ENCODE data around the gene OSBP2. TPM values are rescaled to one million over a fixed set of nuclear protein-coding genes. Genes with fewer than 3 reads are reported as not detected.

The OSBP2 gene
- total RNA-seq, 1 experiment from 2014 or later: 8.2 TPM

DNA sequence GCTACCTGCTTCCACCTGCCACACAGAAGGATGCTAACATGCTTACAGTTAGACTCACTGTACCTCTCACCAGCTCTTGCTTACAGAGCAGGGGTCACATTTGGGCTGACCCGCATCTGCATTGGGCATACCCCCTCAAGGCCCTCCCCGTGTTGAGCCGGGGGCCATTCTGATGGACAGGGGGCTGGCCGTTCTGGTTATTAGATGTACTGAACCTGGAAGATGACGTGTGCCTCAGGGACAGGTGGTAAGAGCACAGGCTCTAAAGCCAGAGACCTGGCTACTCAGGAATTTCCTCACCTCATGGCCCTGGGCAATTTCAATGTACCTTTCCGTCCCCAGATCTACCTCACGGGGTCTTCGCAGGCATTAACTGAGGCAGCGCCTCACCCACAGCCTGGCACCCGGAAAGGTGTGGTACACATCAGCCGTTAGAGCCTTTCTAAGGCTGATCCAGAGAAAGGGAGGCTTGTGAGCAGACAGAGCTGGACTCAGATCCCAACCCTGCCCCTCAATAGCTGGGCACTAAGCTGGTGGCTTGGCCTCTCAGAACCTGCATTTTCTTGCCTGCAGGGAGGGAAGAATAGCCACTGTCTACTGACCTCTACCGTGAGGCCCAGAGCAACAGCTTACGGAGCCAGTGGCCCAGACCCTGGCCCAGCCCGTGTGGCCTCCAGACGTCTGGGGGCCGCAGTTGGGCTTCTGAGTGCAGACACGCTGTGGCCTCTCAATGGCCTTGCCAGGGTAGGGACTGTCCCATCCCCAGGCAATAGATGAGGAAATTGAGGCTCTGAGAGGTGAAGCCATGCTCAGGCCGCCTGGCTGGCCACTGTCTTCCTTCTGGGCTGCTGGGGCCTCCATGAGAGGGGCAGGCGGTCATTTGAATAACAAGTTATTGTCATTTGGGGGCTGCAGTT, 173.3 kb downstream of the OSBP2 start:
- no peak for DNase-seq (ENCODE audit: low spot score)

DNA sequence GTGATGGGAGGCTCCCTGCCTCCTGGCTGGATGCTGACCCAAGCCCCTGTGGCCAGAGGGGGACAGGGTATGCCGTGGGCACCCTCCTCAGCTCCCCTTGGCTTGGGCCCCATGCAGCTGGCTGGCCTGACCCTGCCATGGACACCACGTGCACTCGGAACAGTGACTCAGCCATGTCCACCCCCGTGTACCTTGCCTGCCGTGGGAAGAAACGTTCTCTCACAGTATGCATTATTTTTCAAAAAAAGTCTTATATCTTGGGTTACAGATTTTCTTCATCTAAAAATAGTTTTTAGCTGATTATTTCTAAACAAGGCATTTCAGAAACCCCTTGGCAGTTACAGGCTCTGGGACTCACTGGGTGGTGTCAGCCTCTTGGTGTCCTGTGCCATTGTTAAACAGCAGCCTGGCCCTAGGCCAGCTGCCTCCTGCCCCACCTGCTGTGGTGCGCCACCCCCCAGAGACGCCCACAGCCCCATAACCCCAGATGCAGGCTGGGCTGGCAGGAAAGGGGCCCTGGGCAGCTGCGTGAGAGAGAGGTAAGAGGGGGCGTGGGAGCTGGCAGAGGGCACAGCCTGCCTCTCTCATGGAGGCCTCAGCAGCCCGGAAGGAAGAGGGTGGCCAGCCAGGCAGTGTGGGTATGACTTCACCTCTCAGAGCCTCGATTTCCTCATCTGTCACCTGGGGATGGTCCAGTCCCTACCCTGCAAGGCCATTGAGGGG, 174.2 kb downstream of the OSBP2 start:
- DNase-seq (ENCODE audit: low spot score): no peak

DNA sequence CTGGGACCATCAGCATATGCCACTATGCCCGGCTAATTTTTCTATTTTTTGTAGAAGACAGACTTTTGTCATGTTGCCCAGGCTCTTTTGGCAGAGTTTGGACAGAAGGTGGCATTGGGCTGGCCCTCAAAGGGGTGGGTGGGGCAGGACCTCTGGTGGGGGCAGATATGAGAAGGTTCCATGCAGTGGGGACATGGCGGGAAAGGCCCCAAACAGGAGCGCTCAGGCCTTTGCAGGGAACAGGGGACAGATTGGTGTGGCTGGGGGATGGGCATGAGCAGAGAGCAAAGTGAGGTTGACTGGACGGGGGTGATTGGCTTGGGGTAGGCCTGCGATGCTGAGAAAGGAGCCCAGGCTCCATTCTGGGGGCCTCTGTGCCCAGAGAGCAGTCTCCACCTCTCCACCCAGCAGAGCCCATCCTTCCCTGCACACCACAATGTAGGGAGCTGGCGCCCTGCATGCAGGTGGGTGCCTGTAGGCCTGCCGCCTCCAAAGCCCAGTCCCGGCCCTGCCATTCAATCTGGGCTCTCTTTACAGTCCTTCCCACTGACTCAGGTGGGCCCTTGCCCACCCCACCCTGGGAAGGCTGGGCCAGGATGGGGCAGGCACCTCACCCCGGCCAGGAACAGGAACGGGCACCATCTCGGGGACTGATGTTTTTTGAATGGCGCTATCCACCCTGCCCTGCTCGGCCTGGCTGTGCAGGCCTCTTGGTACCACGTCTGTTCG, 175.2 kb downstream of the OSBP2 start:
- no peak for DNase-seq (ENCODE audit: low spot score)

DNA sequence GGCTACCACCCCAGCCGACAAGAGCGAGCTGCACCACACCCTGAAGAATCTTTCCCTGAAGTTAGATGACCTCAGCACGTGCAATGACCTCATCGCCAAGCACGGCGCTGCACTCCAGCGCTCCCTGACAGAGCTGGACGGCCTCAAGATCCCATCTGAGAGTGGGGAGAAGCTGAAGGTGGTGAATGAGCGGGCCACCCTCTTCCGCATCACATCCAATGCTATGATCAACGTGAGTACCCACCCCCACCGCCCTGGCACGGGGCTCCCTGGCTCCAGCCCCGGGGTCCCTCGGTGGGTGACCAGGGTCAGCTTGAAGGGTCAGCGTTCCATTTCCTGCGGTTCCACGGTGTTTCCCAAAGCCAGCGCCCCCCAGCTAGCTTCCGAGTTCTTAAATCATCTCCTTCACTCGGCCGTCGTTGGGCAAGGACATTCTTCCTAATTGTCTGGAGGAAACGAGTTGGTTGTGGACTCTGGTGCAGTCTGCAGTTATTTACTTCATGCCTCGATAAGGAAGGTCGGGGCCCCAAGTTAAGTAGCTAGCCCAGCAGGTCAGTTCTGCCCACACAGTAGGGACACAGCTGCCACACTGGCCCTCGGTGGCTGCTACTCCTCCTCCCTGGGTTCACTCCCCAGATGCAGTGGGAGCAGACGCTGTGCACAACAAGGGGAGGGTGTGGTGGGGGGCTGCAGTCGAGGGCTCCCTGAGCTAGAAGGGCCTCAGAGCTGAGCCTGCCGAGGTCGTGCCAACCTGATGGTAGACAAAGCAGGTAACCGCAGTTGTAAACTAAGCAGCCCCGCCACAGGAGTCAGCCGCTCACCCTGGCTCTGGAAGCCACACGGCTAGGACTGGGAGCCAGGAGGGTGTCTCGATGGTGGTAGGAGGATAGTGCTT, 176.0 kb downstream of the OSBP2 start:
- DNase-seq (ENCODE audit: low spot score): no peak

DNA sequence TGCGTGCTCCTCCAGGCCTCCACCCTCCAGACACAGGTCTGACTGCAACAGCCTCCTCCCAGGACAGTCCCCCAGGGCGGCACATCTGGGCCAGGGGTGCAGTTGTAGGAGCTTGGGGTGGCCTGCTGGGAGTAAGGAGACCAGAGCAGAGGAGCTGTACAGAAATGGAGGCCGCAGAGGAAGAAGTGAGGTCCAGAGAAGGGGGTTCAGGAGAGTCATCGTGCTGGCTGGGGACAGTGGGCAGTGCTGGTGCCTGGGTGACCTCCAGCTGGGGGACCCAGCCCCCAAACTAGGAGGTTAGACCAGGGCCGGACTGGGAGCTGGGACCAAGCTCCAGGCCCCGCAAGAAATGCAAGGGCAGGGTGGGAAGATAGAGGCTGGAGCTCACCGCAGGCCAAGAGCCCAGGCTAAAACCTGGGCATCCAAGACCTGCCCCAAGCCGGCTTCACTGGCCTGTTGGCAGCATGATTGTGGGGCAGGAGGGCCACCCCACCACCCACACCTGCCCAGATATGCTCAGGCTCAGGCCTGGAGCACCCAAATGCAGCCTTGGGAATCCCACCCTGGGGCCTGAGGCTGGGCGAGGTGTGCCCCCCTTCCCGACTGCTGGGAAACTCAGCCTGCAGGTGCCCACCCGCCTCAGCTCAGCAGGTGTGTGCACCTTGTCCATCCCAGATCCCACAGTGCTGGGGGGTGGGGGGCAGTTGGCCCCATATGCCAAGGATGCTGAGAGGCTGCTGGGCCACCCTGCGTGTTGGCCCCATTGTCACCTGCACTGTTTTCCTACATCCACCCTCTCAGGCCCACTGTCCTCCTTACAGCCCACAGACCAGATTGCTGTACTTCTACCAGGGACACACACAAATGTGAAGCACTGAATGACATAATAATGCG, 177.0 kb downstream of the OSBP2 start:
- no peak for DNase-seq (ENCODE audit: low spot score)

DNA sequence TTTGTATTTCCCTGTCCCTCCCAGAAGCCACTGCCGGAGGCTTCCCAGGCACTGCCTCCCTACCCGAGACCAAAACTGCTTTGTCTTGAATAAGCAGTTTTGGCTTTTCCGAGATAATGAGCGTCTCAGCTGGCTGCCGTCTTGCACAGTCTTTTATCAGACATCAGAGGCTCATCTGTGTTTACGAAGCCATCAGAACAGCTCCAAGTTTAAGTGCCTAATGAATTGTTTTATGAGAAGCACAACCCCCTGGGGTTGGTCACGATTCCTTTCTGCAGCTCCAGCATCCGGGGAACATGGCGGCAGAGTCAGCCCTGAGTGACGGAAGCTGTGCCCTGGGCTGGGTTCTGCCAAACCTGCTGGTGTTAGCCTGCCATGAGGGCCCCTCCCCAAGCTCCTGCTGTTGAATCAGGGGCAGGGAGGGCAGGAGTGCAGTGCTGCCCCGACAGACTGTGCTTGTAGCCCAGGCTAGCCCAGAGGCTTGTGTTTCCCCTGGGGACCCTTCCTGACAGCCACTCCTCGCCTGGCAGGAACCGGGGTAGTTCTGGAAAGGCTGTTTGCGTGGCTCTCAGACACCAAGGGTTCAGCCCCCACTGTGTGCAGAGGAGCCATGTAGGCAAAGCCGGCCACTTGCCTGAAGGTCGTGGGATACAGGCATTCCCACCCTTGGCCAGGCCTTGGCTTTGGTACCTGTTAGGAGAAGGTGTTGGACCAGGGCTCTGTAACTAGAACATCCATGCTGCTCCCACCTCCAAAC, 177.8 kb downstream of the OSBP2 start:
- DNase-seq (ENCODE audit: low spot score): no peak

DNA sequence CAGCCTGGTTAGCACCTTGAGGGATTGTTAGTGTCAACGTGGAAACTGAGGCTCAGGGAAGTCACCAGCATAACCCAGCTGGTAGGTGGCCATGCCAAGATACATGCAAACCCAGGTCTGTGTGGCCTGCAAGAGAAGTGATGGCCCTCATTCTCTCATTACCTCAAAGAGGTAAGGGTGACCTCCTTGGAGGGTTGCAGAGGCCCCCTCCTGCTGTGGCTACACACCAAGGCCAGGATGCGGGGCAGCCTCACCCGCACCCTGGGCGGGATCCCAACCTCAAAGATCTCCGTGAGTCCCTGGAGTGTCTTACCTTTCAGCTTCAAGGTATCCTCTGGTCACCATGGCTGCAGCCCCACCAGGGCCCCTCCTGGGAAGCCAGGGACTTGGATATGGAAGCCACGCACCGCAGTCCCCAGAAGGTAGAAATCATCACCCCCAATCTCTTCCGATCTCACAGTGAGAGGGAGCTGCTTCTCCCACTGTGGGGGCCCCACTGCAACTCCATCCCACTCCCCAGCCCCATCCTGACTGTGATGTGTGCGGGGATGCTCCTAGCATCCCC, 178.5 kb downstream of the OSBP2 start:
- no peak for DNase-seq (ENCODE audit: low spot score)

DNA sequence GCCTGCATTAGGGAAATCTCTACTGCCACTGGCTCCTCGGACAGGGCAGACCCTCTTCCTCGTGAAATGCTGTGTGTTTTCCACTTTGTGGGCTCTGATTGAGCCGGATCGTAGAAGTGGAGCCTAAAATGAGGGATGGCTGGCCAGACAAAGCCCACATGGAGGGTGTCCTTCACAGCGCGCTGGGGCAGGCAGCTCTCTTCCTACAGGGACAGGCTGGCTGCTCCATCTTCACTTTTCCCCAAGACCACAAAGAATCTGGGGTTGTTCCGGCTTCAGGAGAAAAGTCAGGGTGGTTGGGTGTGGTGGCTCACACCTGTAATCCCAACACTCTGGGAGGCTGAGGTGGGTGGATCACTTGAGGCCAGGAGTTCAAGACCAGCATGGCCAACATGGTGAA, 179.0 kb downstream of the OSBP2 start:
- DNase-seq (ENCODE audit: low spot score): no peak

DNA sequence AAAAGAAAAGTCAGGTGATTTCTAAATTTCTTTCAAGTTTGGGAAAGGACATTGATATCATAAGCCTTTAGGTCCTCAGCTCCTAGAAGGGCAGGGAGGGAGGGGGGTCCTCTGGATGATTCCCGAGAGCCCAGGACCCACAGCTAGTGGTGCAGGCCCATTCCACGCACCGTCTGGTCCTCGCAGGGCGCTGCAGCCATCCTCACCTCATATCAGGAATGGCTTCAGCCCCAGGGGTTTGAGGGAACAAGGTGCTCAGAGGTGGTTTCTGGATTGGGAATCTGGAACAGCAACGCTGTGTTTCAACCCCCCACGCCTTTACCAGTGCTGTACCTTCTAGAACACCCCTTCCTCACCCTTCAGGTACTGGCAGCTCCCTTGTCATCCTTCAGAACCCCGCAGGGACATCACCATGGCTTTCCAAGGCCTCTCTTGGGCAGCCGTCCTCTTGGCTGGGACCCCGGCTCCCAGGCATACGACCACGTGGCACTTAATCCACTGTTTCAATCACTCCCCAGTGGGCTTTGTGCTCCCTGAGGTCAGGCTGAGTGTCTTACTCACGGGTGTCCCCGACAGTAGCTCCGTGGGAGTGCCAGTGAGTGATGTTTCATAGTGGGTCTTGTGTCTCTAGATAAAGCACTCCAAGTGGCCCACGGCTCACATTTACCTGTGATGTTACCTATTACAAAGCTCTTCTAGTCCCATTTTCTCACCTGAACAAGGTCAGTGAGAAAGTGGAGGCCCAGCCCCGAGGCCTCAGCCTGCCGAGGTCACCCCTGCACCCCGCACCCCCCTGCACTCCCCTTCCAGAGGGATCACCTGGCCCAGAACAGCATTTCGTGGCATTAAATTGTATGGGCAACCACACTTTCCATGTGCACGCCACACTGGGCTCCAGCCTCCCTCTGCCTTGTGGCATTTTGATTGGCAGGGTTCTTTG, 180.0 kb downstream of the OSBP2 start:
- DNase-seq (ENCODE audit: low spot score): no peak

DNA sequence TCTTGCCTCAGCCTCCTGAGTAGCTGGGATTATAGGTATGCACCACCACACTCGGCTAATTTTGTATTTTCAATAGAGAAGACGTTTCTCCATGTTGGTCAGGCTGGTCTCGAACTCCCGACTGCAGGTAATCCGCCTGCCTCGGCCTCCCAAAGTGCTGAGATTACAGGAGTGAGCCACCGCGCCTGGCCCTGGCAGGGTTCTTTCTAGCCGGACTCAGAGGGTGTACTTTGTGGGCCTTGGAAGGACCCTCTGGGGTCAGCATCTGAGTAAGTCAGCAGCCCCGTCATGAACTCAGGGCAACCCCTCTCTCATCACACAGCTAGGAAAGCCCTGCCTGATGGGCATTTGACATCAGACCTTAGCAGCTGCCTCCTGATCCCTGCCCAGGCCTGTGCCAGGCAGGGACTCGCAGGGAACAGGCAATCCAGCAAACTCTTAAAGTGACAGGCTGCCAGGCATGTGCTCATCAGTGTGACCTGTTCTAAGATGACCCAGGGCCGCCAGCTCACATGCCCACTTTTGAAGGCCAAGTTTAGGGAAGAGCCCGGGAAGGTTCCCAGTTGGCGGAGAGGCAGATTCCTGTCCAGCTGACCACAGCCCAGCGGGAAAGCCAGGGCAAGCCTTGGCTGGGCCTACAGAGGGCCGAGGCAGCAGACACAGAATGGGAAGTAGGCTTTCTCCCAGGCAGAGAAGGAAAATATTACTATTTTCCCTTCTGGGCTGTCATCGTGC, 181.0 kb downstream of the OSBP2 start:
- no peak for DNase-seq (ENCODE audit: low spot score)

DNA sequence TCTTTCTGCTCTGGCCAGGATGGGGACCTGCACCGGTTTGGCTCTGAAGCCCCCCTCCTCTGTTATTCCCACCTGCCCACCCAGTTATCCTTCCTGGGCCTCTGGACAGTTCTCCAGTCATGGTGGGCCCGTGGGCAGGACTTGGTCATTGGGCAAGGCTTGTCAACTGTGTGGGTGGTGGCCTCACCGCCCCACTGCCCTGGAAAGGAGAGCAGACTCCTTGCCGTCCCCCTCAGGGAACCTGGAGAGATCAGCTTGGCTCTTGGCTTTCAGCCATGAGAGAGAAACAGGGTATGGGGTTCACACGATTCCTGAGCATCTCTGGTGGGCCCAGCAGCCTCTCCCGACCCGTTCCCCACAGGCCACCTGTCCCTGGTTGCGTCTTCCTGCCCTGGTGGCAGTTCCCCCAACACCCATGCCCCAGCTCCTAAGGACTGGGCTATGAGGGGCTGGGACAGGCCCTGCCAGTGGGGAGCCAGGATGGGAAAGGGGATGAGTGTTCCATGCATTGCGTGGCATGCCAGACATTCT, 181.6 kb downstream of the OSBP2 start:
- no peak for DNase-seq (ENCODE audit: low spot score)

DNA sequence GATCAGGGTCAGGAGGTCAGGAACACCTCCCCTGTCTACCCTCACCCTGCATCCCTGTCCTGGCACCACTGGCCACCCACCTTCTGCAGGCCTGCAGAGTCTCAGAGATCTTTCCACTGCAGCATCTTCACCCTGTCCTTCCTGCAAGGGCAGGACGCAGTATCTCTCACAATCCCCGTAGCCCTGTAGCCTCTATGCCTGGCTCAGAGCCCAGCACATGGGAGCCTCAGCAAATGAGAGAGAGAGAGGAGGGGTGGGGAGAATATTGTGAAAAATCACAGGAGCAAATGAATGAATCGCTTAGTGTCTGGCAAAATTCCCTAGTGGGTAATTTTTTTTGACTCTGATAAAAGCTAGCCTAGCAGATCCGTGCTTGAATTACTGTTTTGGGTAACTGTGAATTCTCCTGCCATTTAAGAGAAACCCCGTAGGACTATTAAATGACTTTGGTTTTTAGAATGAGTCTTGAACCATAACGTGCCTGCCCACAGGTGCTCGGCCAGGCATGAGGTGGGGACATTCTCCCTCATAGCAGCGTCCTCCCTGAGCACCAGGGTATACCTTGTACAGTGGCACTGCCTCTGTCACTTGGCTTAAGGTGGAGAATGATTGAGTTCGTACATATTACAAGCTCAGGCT, 182.4 kb downstream of the OSBP2 start:
- no peak for DNase-seq (ENCODE audit: low spot score)

DNA sequence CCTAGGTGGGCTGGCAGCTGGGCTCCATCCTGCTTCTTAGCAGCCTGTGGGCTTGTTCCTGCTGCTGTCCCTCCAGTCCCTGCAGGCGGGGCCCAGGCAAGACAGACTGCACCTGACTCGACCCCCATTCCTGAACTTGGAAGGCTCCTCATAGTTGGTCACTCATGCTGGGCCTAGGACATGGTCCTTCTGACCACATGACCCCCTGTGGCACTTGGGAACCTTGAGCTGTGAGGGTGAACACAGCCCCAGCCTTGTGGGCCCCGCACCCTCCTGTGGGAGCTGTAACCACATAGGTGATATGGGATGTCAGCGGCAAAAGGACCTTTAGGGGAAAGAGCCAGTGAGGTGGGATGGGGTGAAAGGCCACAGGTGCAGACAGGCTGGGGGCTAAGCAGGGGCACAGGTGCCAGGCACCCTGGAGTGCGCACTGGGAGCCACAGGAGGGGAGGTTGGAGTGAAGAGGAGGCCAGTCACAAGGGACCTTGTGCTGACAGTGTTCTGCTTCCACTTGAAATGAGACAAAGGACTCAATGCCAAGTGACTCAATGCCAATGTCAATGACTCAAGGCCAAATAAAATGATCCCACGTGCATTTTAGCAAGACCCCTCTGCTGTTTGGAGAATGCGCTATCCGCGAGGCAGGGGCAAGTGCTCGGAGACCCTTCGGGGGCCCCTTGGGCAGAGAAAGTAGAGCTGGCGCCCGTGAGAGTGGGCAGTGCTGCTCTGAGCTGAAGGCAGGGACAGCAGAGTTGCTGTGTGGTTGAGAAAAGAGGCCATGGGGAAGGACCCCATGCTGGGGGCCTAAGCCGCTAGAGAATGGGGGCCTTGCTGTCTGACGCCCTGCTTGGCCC, 183.2 kb downstream of the OSBP2 start:
- no peak for DNase-seq (ENCODE audit: low spot score)

DNA sequence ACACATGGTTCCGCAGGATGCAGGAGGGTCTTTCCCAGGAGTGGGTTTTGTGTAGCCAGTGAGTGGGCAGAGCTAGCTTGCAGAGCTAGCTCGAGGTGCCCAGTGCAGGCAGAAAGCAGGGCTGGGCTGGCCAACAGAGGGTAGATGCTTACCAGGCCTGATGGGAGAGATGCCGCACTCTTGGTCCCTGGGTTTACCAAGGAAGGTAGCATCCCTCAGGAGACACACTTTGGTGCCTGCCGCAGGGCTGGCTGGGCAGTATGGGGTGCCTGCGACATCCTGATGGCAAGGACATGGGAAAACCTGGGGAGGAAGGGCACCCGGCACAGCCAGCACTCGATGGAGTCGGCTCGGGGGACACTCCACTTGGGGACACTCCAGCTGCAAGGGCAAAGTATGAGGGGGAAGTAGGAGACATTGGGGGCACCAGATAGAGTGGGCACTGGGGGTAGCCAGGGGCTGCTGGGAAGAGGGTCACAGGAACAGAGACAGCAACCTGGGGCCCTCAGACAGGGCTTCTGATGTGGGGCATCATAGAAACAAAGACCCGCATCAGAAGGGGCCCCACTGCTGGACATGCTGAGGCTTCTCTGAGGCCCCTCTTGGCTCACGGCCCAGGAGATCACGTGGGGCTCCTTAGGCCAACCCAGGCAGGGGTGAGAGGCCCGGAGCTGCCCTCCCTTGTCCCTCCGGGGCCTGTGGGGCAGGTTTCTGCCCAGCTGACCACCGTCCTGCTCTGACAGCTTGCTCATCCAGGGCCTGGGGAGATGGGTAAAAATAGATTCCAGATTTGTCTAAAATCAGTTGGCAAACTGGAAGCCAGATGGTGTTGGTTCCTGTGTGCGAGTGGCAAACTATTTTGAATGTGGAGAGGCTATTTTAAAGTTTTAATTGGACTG, 184.1 kb downstream of the OSBP2 start:
- DNase-seq (ENCODE audit: low spot score): no peak

Measured in HT-29 (cell line).